Activated T-helper 1 cell treated with anti-CD3 and anti-CD28 coated beads, Interleukin-2, amount 50 U/mL, for 16 hours (primary cell): Measurements from ENCODE around the gene PRKD3.

Source experiments
- DNase-seq, 2 donors: peaks; one replicate each; pipeline ENCODE4 v3.0.0-alpha.2; 2020; ENCODE audit warnings: low read depth in 1 of 2, low spot score in 1 of 2

The PRKD3 gene

DNA sequence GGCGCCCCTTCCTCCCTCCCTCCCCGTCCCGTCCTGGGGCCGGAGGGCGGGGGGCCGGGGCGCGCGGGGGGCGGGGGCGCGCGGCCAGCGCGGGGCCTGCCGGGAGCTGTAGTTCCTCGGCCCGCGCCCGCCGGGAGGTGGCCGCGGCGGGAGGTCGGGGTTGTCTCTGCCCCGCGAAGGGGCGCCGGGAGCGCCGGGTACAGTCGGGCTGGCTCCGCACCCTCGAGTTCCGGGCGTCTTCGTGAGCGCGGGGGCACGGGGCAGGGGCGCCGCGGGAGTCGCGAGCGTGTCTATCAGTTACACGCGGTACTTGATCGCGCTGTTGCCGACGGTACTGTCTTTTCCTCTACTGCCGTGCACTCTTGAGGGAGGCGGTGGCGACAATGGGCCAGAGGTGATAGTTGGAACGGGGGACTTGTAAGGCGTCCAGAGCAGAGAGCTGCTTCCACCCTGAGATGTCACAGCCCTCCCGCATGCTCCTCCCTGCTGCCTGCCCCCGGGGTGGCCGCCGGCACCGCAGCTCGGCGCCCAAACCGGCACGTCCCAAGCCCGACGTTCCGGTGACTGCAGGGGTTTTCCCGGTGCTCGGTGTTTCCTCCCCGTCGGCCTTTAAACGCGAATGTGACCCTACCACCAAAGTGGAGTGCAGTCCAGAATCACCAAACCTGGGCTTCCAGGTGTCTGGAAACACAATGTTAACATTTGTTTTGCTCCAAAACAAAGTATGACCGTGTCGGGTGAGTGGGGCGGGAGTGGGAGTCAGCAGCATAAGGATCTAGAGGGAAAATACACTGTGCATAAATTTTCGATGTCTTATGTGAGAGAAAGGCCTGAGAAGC lies at the start of gene PRKD3:
Gene PRKD3 (minus strand): TSS at position 48 of the 839 bp plus-strand sequence. CDS start 8,309 bp downstream, outside the sequence.
- peak in 1 of 2 donors; percentile 40 for DNase-seq

DNA sequence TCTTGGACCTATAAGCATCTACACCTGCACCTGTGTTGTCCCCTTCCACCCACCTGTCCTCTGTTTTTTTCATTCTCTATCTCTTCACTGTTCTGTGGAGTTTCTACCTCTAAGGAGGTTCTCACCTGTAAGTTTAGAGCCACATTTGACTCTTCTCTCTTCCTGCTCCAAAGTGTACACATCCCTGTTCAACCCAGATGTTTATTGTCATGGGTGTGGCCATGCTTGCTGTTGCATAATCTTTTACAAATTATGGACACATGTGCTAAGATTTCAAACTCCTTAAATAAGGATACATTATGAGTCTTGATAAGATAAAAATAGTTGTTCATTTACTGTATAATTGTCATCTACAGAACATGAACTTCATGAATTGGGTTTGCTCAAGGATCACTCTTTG lies 47.4 kb upstream of the PRKD3 start:
- DNase-seq: no peak

DNA sequence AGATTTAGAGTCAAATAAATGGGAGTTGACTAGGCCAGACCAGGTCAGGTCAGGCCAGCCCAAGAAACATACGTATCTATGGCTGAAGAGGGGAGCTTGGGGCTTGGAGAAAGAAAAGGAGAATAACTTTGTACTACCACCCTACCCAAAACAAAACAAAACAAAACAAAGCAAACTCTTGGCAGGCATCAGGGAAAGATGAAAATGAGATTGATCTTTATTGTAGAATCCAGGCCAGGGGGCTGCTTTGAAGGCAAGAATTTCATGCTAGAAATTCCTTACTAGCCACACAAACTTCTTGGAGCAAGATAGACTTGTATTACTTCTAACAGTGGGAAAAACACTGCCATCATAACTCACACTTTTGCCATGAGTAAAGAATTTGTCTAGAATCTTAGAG lies 46.0 kb upstream of the PRKD3 start:
- no peak for DNase-seq

DNA sequence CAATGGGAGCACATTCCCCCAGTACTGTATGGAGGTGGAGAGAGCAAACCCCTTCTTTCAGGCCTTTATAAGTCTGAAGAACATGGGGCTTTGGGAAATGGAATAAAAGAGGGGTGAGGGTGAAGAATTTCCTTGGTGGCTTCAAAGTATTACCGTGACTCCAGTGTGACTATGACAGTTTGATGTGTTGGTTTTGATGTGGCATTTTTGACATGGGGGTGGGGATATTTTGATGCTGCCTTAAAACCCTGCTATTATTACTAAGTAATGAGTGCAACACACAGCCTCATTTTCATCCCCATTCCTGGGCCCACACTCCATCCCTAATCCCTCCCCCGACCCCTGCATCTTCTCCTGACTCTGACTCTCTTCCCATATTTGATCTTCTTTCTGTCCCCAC lies 43.4 kb upstream of the PRKD3 start:
- no peak for DNase-seq

DNA sequence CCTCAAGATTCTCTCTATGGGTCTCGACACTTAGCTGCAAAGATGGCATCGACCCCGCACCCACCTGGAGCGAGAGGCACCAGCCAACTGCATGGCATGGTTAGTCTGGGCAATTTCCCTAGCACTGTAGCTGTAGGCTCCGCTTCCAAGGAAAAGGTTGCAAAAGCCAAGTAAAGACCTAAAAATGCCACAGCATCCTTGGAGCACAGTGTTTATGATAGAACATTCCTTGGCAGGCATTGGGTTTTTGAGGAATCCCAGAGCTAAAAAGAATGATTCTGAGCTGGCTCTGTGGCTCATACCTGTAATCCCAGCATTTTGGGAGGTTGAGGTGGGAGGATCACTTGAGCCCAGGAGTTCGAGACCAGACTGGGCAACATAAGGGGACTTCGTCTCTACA lies 42.7 kb upstream of the PRKD3 start:
- DNase-seq: no peak

DNA sequence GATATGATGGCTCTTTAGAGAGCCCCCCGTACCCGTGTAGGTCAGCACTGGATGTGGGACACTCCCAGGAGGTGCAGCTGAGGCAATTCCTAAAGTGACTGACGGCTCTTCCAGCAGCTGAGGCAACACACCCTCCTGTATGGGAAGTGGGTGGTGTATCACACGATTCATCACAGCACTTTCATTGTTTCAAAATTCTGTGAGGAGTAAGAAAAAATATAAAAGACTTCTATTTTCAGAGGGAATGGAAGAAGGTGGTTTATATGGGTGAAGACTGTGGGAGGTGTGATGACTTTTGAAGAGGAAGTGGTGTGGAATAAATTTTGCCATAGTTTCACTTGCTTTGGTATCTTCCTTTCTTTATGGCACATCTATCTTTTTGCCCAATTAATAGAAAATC lies 42.1 kb upstream of the PRKD3 start:
- DNase-seq: no peak

DNA sequence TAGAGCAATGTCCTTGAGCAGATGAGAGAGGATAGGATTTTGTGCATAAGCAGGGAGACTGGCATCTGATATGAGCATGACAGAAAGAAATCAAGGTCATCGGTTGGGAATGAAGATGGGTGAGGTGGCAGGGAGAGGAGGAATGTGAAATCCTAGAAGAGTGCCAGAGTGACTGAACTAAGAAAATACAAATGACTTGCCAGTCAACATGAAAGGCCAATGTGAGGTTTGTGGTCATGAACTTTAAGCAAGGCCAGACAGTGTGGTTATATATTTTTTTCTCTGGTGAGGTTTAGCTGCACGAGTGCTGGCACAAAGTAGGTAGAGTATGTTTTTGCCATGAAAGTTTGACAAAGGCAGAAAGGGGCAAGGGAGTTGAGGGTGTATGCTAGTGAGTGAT lies 41.0 kb upstream of the PRKD3 start:
- no peak for DNase-seq

DNA sequence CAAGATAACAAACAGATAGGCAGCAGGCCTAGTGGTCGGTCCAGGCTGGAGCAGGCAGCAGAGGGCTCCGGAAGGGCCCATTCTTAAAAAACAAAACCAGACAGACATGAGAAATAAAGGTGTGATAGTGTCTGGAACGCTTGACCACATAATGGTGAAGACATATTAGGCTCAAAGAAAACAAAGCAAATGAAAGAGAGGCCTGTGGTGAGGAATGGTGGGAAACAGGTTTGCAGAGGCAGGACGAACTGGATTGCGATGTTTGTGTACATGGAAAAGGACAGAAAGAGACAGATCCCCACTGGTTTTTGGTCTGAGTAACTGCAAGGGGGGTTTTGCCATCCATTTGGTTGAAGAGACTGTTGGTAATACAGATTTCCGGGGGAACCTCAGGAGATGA lies 39.7 kb upstream of the PRKD3 start:
- no peak for DNase-seq

DNA sequence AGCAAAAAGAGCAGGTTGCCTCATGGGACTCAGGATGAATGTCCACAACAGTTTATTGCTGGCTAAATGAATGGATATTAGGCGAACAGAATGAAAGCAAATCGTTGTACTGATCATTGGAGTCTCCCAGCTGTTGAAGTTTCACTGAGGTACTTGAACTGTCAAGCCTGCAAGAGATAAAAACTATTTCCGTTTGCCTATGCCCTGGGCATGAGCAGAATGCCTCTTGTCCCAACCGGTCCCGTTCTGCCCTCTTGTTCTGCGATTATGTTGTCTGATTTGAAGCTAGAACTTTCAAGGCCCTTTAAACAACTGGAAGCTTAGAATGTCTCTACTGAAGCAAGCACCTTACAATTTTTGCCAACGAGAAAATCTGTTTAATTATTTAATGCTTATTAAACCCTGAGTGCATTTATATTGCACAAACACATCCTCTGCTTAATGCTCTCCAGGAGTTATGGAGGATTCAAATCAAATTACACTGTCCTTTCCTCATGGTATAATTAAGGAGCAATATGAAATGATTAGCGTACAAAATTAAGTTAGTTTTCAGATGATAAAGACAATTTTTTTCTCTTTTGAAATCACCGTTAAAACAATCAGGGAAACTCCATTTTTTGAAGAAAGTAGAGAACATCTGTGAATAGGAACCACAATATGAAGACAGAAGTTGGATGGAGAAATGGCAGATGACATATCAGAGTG lies 37.5 kb upstream of the PRKD3 start:
- DNase-seq: no peak

DNA sequence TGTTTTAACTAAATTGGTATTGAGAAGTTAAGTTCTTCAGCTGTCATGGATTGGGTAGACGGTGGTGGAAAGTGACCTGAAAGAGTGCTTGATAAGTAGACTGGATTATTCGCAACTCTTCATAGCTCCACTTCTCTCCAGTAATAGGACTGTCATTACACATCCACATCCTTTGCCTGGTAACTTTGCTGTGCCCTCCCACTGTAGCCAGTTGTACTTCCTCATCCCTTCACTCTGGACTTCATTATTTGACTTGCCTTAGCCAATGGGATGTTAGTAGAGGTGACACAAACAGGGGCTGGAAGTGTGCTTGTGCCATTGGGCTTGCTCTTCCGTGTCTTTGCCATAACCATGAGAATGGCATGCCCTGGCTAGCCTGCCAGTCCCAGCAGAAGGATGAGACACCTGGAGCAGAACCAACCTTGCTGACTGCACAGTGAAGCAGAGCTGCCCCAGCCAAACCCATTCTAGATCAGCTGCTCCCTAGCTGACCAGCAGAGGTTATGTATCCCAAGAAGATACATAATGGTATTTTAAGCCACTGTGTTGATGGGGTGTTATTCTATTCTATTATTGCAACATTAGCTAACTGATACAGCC lies 36.7 kb upstream of the PRKD3 start:
- no peak for DNase-seq

DNA sequence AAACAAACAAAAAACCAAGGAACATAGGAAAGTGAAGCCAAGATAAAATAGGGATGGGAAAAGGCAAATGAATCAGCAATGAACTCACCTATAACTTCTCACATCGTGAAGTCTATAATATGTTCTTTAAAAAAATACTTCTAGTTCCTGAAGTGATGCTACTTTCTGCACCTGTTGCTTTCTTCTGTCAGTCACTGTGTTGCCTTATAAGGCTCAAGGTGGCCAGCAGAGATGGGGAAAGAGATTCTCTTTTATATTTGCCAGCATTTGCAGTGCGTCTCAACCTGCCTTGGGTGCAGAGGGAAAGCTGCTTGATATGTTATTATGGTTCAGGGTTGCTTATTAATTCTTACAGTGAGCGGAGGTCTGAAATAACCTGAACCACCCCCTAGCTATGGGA lies 33.8 kb upstream of the PRKD3 start:
- DNase-seq: no peak

DNA sequence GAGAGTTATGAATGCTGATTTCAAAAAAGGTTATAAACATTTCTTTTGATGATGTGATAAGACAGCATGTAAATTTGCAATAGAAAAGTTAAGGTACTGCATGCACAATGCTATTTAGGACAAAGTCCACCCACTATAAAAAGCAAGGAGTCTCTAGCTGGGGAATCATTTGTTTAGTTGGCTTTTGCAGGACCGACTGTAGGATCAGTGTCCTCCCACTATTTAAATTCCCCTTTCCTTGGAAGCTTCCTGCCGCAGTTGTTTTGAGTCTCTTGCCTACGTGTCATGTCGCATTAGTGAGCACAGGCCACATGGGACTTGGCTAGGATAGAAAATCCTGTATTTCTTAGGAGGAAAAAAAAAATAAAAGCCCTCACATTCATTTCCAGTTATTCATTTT lies 32.9 kb upstream of the PRKD3 start:
- no peak for DNase-seq

DNA sequence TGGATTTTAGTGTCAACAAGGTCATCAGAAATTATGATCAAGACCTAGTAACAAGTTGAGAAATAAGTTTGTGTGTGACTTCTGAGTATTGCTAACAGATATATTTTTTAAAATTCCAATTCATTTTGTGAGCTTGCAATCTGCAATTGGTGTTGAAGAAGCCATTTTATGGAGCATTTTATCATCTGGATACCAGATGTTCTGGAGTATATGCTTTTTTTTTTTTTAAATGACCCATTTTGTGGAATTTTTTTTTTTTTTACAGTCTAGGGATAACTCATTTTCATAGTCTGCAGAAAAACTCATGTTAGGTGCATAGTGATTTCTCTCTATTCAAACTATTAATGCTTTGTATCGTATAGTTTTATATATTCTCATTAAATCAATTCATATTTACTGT lies 32.4 kb upstream of the PRKD3 start:
- no peak for DNase-seq

DNA sequence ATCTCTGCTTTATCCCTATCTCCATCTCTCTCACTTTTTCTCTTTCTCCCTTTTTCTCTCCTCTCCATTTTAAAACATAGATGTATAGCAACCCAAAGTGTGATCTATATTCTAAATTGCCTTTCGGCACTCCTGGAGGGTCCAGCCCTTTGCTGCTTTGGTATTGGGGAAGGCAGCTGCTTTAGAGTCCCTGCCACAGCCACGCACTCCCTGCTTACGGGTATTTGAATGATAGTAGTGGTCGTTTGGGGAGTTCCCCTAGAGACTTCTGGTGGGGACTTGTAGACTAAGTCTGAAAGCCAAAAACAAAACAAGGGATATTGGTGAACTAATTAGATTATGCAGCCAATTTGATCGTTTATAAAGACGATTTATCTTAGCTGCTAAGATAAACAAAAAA lies 31.7 kb upstream of the PRKD3 start:
- no peak for DNase-seq

DNA sequence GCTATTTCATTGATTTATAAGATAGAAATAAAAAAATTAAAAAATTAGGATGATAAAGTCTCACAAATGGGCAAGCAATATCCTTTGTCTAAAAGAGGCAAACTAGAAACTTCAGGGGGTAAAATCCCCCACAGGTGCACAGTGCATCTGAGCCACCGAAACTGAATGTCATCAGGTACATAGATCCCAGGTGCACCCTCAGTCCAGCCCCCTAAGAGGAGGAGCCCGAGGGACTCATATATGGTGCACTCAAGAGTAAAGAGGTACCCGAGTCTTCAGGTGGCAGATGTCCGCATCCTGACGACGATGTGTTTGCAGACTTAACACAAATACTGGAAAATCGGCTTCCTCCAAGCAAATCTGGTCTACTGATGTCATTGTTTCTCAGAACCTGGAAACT lies 31.1 kb upstream of the PRKD3 start:
- DNase-seq: no peak

DNA sequence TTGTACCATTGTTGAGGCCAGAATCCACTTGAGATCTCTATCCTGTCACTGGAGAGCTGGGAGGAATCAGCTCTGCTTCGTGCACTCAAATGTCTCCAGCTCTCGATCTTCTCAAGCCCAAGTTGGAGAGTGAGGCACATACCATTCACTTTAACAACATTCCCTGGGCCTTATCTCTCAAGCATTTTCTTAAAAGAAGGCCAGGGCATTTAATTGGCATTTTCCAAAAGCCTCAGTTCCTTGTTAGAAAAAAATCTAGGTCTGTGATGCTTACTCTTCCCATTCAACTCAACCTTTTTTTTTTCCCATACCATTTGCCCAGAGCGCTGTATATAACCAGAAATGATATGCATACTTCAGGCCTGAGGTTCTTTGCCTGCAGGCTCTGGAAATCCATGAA lies 29.9 kb upstream of the PRKD3 start:
- no peak for DNase-seq

DNA sequence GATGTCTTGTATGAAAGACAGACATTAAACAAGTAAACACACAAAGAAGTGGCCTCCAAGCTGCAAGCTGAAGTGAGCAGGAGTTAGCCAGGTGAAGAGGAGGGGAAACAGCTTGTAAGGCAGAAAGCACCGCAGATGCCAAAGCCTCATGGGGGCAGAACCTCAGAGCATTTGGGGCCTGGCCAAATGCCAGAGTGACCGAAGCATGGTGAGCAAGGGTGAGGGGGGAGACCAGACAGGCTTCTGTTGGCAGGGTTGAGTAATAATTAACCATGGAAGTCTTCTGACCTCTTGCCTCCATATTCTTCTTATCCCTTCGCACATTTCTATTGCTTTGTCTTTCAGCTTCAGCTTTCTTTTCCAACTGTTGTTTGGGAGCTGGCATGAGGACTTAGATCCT lies 25.4 kb upstream of the PRKD3 start:
- no peak for DNase-seq

DNA sequence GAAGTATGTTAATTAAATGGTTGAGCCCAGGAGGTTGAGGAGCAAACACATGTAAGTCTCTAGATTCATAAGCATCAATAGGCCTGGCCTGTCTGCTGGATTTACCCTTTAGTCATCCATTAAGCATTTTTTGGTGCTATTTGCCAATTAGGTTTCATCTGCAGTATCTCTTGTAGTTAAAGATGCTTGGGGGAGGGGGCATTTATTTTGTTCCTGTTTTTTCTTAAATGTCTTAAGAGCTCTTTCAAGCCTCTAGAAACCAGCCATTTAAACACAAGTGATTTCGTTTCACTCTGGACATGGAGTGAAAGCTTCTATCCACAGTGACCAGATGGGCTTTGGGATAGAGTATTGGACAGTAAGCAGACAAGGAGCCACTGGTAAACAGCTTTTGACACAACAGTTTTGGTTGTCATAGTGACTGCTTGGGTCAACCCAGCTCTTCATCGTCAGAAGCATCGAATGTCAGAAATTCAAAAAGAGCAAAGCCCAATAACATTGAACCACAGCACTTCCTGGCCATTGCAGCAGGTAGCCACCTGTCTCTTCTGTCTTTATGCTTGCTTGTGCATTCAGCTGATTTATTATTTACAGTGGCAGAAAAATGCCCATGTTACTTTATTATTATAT lies 24.7 kb upstream of the PRKD3 start:
- no peak for DNase-seq

DNA sequence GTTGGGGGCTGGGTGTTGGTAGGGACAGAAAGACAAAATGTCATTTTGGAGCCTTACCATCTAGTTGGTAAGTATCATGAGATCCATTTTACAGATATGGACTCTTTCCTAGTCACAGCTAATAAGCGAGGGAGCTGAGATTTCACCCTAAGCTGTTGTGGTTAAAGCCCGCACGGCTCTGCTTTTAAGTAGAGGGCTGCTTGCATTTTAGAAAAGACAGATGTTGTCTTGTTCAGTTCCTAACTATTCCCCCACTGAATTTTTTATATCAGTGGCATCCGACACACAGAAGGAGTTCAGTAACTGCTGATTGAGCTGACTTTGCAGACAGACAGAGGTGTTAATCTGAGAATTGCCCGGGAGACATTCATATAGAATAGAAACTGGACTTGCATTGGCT lies 23.5 kb upstream of the PRKD3 start:
- DNase-seq: no peak

DNA sequence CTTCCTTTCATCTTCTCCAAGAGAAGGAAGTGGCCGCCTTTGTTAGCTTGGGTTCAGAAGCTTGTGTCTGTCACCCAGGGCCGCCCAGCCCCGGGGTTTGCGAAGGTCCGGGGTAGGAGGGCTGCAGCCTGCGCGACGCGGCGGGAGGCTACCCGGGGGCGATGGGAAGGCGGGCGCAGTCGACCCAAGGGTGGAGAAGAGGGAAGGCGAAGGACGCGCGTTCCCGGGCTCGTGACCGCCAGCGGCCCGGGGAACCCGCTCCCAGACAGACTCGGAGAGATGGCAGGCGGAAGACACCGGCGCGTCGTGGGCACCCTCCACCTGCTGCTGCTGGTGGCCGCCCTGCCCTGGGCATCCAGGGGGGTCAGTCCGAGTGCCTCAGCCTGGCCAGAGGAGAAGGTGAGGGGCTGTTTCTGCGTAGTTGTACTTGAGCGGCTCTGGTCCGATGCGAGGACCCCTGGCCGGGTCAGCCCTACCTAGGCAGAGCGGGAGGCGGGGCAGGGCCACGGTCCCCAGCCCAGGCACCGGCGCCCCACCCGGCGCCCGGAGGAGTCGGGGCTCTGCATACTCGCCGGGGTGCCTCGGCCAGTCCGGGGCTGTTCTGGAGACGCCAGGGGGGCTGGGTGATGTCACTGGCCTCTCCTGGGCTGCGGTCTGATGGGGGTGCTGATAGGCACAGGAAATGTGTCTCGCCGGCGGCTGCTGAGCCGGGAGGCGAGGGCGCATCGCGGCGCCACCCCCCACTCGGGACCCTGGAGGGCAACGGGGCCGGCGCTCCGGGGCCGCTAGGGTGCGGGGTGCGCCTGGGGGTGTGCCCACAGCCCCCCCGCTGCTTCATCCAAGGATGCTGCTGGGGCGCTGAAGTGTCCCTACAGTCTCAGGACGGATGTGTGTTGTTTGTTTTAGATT lies 20.1 kb upstream of the PRKD3 start, which contains the start of gene QPCT:
Gene QPCT (plus strand): TSS at position 178 of the 909 bp plus-strand sequence. CDS start 102 bp downstream, at position 280.
- peak; percentile 42 to 48 for DNase-seq
